Esophagus muscularis mucosa (tissue), 4 donors: Measurements from ENCODE around the gene NDC1.

Experiments
- EP300 ChIP-seq: sonication (generic); formaldehyde crosslinking; IDR thresholded peaks from one replicate; pipeline ENCODE4 v1.6.1; 2017; ENCODE audit warnings: antibody characterized with exemption
- POLR2A ChIP-seq: fragments of 450-650 bp; IDR thresholded peaks from one replicate; pipeline ENCODE4 v1.6.1; 2017; ENCODE audit warnings: antibody characterized with exemption, moderate library complexity, mild to moderate bottlenecking, low read depth
- POLR2AphosphoS5 ChIP-seq, 2 donors: sonication (generic); formaldehyde crosslinking; IDR thresholded peaks; one replicate each; pipeline ENCODE4 v1.6.1; 2017; ENCODE audit warnings: antibody characterized with exemption in 2 of 2
- TF ChIP-seq, protein P1 (sequence below), 3 experiments: fragments of 200-600 bp in 2 of 3; fragments of 450-650 bp in 1 of 3; sonication (generic) in 2 of 3; IDR thresholded peaks; one replicate each; pipeline ENCODE4 v1.5.1; 2017 to 2019; ENCODE audit warnings: antibody characterized with exemption in 3 of 3, mild to moderate bottlenecking in 2 of 3, moderate library complexity in 1 of 3

DNA sequence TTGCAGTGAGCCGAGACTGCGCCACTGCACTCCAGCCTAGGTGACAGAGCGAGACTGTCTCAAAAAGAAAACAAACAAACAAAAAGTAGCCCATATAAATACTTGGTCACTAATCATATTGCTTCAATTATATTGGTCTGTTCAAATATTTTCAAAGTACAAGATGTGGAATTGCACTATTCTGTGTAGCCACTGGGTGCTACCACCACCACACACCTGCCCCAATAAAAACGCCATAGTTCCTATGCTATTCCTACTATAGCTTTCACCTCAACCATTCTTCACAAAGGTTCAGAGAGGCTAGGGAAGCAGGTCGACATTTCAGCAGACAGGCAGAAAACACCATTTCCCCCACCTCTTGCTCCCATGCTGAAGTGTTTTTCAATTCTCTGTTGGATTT lies 16.7 kb downstream of the NDC1 start:
- TF ChIP-seq, protein P1, sequence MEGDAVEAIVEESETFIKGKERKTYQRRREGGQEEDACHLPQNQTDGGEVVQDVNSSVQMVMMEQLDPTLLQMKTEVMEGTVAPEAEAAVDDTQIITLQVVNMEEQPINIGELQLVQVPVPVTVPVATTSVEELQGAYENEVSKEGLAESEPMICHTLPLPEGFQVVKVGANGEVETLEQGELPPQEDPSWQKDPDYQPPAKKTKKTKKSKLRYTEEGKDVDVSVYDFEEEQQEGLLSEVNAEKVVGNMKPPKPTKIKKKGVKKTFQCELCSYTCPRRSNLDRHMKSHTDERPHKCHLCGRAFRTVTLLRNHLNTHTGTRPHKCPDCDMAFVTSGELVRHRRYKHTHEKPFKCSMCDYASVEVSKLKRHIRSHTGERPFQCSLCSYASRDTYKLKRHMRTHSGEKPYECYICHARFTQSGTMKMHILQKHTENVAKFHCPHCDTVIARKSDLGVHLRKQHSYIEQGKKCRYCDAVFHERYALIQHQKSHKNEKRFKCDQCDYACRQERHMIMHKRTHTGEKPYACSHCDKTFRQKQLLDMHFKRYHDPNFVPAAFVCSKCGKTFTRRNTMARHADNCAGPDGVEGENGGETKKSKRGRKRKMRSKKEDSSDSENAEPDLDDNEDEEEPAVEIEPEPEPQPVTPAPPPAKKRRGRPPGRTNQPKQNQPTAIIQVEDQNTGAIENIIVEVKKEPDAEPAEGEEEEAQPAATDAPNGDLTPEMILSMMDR (IDR thresholded peaks at IDR 0.05): no peak
- TF ChIP-seq EP300: no peak
- no peak for TF ChIP-seq POLR2A
- no peak for TF ChIP-seq POLR2AphosphoS5 (IDR thresholded peaks at IDR 0.05)
